Subcutaneous abdominal adipose tissue (tissue), 5 donors: ENCODE results near the gene RNF224.

Experiments
- H3K27ac ChIP-seq: one replicate; pipeline ENCODE4 v1.7.0; 2013; ENCODE audit warnings: low read depth, mild to moderate bottlenecking, inconsistent platforms, low read length, moderate library complexity
- H3K27me3 ChIP-seq, 5 donors: one replicate each; pipeline ENCODE4 v1.7.0; 2013; ENCODE audit warnings: low read length in 5 of 5, inconsistent platforms in 1 of 5; ENCODE audit not compliant: control insufficient read depth in 5 of 5, insufficient read depth in 4 of 5
- H3K36me3 ChIP-seq, 5 donors: one replicate each; pipeline ENCODE4 v1.7.0; 2013; ENCODE audit warnings: low read length in 5 of 5; ENCODE audit not compliant: control insufficient read depth in 5 of 5, insufficient read depth in 5 of 5
- H3K4me1 ChIP-seq, 5 donors: one replicate each; pipeline ENCODE4 v1.7.0; 2013; ENCODE audit warnings: low read length in 5 of 5, mild to moderate bottlenecking in 3 of 5, moderate library complexity in 1 of 5; ENCODE audit not compliant: control insufficient read depth in 5 of 5, insufficient read depth in 5 of 5
- H3K4me3 ChIP-seq, 5 donors: one replicate each; pipeline ENCODE4 v1.7.0; 2013; ENCODE audit warnings: low read length in 5 of 5, low read depth in 1 of 5
- H3K9ac ChIP-seq, 5 donors: one replicate each; pipeline ENCODE4 v1.7.0; 2013; ENCODE audit warnings: low read length in 5 of 5, mild to moderate bottlenecking in 4 of 5, moderate library complexity in 3 of 5
- H3K9me3 ChIP-seq, 5 donors: one replicate each; pipeline ENCODE4 v1.7.0; 2013; ENCODE audit warnings: low read length in 5 of 5; ENCODE audit not compliant: control insufficient read depth in 5 of 5
- donor health status: healthy.
- donor health status: healthy.
- donor health status: healthy.
- donor health status: healthy.
- donor health status: healthy.

RNF224 gene

DNA sequence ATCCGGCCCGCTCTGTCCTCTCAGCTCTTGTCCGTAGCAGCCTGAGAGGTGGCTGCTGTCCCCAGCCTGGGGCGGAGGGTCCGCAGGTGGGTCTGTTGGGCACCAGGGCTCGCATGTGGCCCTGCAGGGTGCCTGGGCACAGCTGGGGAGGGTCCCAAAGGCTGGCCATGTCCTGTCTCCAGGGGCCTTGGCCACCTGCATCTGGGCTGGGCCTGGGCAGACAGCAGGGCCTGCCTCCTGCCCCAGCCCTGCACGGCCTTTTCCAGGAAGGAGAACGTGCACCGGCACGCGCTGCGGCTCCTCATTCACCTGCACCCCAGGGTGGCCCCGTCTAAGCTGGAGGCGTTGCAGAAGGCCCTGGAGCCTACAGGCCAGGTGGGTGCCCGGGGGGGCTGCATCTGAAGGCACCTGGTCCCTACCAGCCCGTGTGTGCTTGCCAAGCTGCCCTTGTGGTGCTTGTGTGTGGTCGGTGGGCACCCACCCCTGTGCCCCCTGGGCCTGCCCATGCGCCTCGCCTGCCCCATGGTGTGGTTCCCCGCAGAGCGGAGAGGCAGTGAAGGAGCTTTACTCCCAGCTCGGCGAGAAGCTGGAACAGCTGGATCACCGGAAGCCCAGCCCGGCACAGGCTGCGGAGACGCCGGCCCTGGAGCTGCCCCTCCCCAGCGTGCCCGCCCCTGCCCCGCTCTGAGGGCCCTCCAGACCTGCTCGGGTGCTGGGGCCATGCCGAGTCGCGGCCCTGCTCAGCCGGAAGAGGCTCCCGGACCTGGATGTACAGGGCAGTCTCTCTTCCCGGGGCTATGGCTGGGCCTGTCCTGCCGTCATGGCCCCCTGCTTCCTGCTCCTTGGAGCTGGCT lies 45.2 kb downstream of the RNF224 start:
- Histone ChIP-seq H3K9me3 (no peaks in the 10 kb centered on the region), H3K36me3 (peaks cover 0 to 48% (median 39%) of the 10 kb centered on the region in 5 donors), H3K4me3 (no peak overlapping the region), H3K4me1 (peaks cover 6 to 54% (median 45%) of the 10 kb centered on the region in 5 donors), H3K27ac (no peak overlapping the region), H3K9ac (no peak overlapping the region), H3K27me3 (peaks cover 0 to 6% (median 2%) of the 10 kb centered on the region in 5 donors)

DNA sequence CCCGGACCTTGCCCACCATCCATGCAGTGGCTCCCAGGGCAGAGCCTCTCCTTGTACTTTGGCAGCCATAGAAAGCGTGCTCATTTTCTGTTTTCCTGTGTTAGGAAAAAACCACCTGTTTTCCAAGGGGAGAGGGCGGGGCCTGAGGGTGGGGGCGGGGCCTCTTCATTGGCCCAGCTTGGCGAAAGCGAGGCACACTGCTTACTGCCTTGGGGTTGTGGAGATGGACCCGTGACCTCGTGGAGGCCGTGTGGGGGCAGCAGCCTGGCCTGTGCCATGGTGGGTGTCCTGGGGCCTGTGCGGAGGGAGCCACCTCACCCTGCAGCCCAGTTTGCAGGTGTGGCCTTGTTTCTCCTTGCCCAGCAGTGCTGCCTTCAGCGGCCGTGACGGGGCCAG lies 45.8 kb downstream of the RNF224 start:
- no peak overlapping the region for H3K27ac ChIP-seq
- no peak overlapping the region for H3K9ac ChIP-seq
- no peaks in the 10 kb centered on the region for H3K9me3 ChIP-seq
- H3K4me3 ChIP-seq = no peak overlapping the region
- H3K36me3 ChIP-seq = peaks cover 0 to 42% (median 33%) of the 10 kb centered on the region in 5 donors
- peaks cover 0 to 6% (median 2%) of the 10 kb centered on the region in 5 donors for H3K27me3 ChIP-seq
- peaks cover 6 to 57% (median 51%) of the 10 kb centered on the region in 5 donors for H3K4me1 ChIP-seq

DNA sequence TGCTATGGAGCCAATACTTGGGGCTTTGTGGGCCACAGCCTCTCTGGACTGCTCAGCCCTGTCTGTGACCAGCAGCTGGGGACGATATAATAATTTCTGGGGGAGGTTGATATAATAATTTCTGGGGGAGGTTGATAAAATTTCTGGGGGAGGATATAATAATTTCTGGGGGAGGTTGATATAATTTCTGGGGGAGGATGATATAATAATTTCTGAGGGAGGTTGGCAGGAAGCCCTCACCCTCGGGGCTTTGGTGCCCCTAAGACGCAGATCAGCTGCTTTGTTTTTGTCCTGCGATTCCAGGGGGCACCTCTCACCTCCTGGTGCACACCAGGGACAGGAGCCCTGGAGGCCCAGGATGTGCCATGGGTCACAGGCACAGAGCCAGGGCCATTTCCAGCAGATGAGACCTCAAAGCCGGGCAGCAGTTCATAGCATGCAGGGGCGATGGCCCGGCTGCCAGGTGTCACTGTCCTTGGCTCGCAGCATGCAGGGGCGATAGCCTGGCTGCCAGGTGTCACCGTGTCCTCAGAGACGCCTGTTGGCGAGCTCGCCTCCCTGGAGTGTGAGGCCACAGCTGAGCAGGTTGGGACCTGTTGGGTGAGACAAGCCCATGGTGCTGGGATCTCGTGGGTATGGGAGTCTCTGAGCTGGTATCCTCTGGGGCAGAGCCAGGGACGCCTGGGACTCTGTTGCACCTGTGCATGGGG lies 46.5 kb downstream of the RNF224 start:
- Histone ChIP-seq H3K27ac (no peak overlapping the region), H3K4me3 (no peak overlapping the region), H3K9ac (peak overlapping the region in 1 of 5 donors; percentile 15), H3K4me1 (peaks cover 4 to 54% (median 45%) of the 10 kb centered on the region in 5 donors), H3K9me3 (peaks cover 0 to under 1% (median 0%) of the 10 kb centered on the region in 5 donors), H3K27me3 (peaks cover 0 to 9% (median 3%) of the 10 kb centered on the region in 5 donors), H3K36me3 (peaks cover 0 to 38% (median 31%) of the 10 kb centered on the region in 5 donors)

DNA sequence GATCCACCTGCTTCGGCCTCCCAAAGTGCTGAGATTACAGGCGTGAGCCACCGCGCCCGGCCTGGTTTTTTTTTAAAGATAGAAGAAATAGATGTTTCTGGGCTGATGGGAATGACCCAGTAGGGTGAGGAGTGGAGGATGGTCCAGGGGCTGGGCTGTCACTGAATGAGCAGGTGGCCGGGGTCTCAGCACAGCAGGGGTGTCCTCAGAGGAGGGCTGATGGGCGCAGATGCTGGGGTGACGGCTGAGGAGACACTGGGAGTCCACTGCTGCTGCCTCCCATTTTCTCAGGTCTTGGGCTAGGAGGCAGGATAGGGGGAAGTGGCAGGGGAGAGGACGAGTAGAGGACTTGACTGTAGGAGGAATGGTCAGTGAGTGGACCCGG lies 47.9 kb downstream of the RNF224 start:
- Histone ChIP-seq H3K9ac (no peak overlapping the region), H3K27ac (no peak overlapping the region), H3K4me3 (no peak overlapping the region), H3K4me1 (peaks cover 0 to 49% (median 37%) of the 10 kb centered on the region in 5 donors), H3K27me3 (peaks cover 0 to 22% (median 10%) of the 10 kb centered on the region in 5 donors), H3K9me3 (peaks cover 0 to 3% (median 0%) of the 10 kb centered on the region in 5 donors), H3K36me3 (peaks cover 0 to 43% (median 27%) of the 10 kb centered on the region in 5 donors)

DNA sequence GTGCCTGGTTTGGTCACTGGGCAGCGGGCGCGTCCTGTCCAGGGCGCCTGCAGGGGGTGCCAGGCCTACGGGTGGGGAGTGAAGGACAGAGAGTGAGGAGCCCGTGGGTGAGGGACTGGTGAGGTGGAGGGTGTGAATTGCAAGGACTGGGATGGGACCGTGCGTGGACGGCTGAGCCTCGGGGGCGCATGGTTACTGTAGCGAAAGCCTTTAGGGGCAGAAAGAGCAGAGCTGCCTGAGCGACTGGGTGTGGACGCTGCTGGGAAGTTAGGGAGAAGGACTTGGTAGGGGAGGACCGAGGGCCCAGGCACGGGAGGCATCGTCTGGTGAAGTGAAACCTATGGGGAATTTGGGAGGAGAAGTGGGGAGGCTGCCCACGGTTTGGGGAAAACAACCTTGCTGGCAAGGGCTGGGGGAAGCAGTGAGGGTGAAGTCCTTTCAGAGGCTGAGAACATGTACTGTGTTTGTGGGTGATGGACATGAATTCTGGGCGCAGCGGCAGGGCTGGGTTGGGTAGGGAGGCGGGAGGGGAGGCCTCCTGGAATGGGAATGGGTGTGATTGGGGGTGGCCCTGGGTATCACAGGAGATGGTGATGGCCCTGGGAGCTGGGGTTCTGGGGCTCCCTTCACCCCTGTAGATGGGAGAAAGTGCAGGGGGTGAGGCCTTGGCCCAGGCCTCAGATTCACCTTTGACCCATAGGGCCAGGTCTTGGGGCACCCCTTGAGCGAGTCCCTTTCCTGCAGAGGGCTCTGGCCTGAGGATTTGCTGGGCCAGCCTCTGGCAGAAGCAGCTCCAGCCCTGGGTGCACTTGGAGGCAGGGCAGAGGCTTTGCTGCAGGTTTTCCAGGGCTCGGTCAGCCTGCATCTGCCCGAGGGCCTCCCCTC lies 48.5 kb downstream of the RNF224 start:
- peaks cover 0 to 22% (median 10%) of the 10 kb centered on the region in 5 donors for H3K27me3 ChIP-seq
- peaks cover 0 to 40% (median 25%) of the 10 kb centered on the region in 5 donors for H3K36me3 ChIP-seq
- no peak overlapping the region for H3K4me3 ChIP-seq
- H3K9me3 ChIP-seq = peaks cover 0 to 3% (median 0%) of the 10 kb centered on the region in 5 donors
- H3K4me1 ChIP-seq = peaks cover 0 to 55% (median 43%) of the 10 kb centered on the region in 5 donors
- peak overlapping the region in 3 of 5 donors; percentile 64 to 81 (median 78) for H3K9ac ChIP-seq
- H3K27ac ChIP-seq = peak overlapping the region; percentile 89

DNA sequence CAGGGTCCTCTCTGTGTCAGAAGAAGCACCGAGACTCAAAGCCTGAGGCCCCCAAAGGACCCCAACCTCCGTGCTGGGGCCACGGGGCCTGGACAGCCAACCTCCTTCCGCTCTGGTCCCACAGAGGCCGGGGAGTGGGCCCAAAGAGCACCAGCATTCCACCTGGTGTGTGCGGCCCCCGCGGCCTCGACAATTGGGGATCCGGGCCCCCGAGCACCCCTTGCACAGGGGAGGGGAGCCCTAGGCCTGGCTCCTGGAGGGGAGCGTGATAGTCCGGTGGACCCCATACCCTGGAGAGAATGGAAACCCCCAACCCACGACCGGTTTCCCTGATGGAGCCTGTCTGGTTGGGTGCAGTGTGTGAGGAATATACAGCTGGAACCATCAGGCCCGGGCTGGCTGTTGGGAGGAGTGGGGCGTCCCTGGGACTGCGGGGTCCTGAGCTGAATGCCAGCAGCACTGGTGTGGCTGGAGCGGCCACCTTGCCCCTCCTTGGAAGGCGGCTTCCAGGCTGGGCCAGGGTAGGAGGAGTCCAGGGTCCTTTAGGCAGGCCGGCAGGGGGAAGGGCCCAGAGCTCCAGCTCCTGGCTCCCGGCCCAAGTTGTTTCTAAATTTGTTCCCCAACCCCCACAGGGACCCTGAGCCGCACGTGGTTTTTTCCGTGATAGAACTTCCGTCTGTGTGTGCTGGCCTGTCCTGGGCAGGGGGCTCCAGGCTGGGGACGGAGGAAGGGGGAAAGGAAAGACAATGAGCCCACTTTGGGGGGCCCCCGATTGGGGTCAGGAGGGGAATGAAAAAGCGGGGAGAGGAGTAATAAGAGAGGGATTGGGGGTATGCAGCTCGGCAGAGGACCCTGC lies 49.4 kb downstream of the RNF224 start:
- Histone ChIP-seq H3K4me1 (peaks cover 0 to 62% (median 48%) of the 10 kb centered on the region in 5 donors), H3K27ac (peak overlapping the region; percentile 89), H3K9ac (peak overlapping the region in 3 of 5 donors; percentile 64 to 81 (median 78)), H3K36me3 (peaks cover 0 to 34% (median 21%) of the 10 kb centered on the region in 5 donors), H3K9me3 (peaks cover 0 to 3% (median 0%) of the 10 kb centered on the region in 5 donors), H3K27me3 (peaks cover 0 to 22% (median 10%) of the 10 kb centered on the region in 5 donors), H3K4me3 (peak overlapping the region in 4 of 5 donors; percentile 45 to 68 (median 64))

DNA sequence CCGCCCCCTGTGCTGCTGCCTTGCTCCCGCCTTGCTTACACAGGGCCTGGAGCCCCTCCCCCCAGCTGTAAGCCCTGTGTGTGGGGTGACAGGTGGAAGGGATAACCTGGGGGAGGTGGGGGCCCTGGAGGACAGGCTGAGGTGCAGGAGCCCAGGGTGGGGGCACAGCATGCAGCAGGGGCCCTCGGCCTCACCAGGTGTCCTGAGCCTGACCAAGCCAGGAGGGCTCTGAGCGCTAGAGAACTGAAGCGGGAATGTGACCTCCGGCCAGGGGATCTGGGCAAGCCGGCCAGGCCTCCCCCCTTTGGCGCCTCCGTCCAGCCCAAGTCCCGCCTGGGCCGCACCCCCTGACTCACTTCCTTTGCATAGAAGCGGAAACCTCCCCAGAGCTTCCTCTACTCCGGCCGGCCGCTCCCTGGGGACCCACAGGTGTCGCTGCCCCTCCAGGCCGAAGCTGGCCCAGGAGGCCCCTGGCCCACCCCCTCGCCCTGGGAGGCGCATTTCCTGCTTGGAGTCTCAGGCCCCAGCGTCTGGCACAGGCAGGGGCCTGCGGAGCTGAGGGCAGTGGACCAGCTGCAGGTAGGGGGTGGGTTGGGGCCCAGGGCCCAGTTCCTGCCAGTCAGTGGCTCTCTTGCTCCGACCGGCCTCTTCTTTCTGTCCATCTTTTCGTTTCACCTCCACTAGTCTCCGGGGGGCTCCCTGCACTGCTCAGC lies 50.2 kb downstream of the RNF224 start, which contains the start of gene TOR4A:
TSS of gene TOR4A (plus strand) at position 398 of the 713 bp plus-strand sequence. CDS start 964 bp downstream, outside the sequence.
- Histone ChIP-seq H3K9me3 (peaks cover 0 to 3% (median 0%) of the 10 kb centered on the region in 5 donors), H3K27me3 (peaks cover 0 to 22% (median 10%) of the 10 kb centered on the region in 5 donors), H3K9ac (peak within 1 kb of the TSS in 4 of 5 donors; percentile 38 to 81 (median 71)), H3K4me3 (peak within 1 kb of the TSS in 4 of 5 donors; percentile 56 to 68 (median 64)), H3K4me1 (peaks cover 0 to 62% (median 48%) of the 10 kb centered on the region in 5 donors), H3K36me3 (peaks cover 0 to 29% (median 14%) of the 10 kb centered on the region in 5 donors), H3K27ac (peak within 1 kb of the TSS; percentile 89)

DNA sequence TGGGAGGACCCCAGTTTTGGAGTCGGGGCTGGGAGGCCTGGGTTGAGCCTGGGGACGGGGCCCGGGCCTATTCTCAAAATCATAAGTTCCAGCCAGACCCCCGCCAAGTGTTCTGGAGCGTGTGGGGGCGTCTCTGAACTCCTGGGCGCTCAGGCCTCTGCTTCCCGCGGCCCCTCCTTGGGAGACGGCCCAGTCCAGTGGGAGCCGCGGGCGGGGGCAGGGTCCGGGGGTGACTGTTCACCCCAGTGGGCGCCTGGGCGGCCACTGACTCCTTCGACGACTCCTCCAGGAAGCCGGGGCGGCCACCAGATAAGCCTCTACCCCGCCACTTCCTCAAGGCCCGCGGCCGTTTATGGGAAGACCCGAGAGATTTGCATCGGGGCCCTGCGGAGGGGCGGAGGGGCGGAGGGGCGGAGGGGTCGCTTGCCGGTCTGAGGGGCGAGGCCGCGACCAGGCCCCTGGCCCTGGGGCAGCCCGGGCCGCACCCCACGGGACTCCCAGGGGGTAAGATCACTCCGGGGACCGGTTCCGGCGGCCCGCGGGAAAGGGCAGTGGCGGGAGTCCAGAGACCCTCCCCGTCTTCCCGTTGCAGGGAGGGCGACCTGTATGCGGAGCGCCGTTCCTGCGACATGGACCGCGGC lies 50.9 kb downstream of the RNF224 start:
- Histone ChIP-seq H3K4me3 (peak overlapping the region in 4 of 5 donors; percentile 56 to 68 (median 64)), H3K9me3 (peaks cover 0 to 3% (median 0%) of the 10 kb centered on the region in 5 donors), H3K27me3 (peaks cover 0 to 22% (median 10%) of the 10 kb centered on the region in 5 donors), H3K4me1 (peaks cover 0 to 62% (median 48%) of the 10 kb centered on the region in 5 donors), H3K9ac (peak overlapping the region in 4 of 5 donors; percentile 35 to 81 (median 58)), H3K27ac (peak overlapping the region; percentile 89), H3K36me3 (peaks cover 0 to 22% (median 8%) of the 10 kb centered on the region in 5 donors)
